Epithelial cell of proximal tubule (primary cell): ENCODE data around the gene MCOLN2. TPM values are rescaled to one million over a fixed set of nuclear protein-coding genes. Genes with fewer than 3 reads are reported as not detected.

Source experiments
- DNase-seq: peaks from one replicate; pipeline ENCODE4 v3.0.0-alpha.2; 2011; ENCODE audit warnings: low read depth
- H3K4me3 ChIP-seq: 2 replicates; pipeline ENCODE4 v1.5.1; 2011; ENCODE audit warnings: low read depth, mild to moderate bottlenecking, low read length
- total RNA-seq: library from RNA; depleted of rRNA; stranded (reverse); fragments of >200 nt; gene quantifications from 2 replicates; pipeline ENCODE4 v1.2.3, GENCODE V29; 2015
- TF ChIP-seq, protein P1 (sequence below): conservative IDR thresholded peaks from 2 replicates; pipeline ENCODE4 v1.5.1; 2012; ENCODE audit warnings: low read depth, mild to moderate bottlenecking, low read length

MCOLN2 gene
- total RNA-seq = 2.5 and 3.5 TPM in 2 replicates

DNA sequence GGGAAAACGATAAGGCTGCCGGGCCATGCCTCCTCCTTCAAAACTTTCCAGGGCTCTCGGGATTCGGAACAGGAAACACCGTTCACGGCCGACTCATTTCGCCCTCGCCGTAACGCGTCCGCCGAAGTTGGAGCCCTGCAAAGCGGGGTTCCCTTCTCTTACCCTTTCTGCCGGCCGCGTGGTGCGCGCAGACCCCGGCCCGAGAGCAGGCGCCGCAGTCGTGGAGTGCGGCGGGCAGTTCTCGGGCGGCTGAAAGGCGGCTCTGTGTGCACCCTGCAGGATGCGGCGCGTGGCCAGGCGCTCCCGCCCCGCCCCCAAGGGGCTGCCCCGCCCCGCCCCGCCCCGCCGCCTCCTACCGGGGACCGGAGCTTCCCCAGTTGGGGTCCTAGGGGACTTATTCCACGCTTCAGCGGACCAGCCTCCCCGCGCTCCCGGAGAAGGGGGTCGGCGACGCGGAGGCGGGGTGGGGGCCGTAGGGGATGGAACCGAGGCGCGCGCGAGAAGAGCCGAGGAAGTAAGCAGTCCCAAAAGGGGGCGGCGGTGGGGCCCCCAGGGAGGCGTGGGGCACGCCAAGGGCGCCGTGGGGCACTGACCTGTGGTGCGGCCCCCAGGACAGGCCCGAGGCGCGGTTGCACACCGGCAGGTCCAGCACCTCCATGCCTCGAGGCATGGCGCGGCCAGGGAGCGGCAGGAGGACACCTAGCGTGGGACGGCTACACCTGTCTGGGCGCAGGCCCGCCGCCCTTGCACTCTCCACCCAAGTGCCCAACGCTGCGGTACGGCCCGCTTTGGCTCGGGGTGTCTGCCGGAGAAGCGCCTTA, at the start of gene MCOLN2:
MCOLN2 (minus strand) TSS at position 268 of the 821 bp plus-strand sequence; CDS start at position 27, 241 bp downstream.
- H3K4me3 ChIP-seq = peak within 1 kb of the TSS; percentile 73
- TF ChIP-seq, protein P1, sequence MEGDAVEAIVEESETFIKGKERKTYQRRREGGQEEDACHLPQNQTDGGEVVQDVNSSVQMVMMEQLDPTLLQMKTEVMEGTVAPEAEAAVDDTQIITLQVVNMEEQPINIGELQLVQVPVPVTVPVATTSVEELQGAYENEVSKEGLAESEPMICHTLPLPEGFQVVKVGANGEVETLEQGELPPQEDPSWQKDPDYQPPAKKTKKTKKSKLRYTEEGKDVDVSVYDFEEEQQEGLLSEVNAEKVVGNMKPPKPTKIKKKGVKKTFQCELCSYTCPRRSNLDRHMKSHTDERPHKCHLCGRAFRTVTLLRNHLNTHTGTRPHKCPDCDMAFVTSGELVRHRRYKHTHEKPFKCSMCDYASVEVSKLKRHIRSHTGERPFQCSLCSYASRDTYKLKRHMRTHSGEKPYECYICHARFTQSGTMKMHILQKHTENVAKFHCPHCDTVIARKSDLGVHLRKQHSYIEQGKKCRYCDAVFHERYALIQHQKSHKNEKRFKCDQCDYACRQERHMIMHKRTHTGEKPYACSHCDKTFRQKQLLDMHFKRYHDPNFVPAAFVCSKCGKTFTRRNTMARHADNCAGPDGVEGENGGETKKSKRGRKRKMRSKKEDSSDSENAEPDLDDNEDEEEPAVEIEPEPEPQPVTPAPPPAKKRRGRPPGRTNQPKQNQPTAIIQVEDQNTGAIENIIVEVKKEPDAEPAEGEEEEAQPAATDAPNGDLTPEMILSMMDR = no peak
- no peak for DNase-seq

DNA sequence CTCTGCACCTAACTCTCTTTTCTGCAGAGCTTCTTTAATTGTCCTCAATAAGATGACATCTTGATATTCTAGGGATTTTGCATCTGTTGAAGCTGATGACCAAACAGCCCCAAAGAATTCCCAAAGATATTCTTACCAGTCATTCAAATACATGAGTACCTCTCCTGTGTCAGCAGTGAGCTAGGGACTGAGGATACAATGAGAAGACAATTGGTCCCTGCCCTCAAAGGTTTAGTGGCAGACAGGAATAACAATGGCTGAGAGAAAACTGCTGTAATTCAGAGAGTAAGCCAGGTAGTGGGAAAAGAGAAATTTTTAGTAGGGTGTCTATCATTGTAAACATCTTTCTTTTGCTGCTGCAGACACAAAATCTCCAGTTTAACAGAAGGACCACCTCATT, 45.5 kb upstream of the MCOLN2 start:
- TF ChIP-seq, protein P1 = no peak
- no peak for DNase-seq
- H3K4me3 ChIP-seq = no peak overlapping the region

DNA sequence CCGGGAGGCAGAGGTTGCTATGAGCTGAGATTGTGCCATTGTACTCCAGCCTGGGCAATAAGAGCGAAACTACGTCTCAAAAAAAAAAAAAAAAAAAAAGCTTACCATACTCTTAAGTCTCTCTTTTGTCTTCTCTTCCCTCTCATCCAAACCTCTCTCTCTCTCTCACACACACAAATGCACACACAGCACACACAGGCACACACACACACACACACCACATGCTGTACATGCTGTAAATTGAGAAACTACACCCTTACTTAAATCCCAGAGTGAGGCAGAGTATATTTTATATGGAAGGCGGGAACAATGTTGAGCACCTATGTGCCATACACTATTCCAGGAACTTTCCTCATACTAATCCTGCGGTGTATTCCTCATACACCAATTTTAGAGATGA, 44.9 kb upstream of the MCOLN2 start:
- TF ChIP-seq, protein P1 = no peak
- H3K4me3 ChIP-seq = no peak overlapping the region
- DNase-seq = no peak

DNA sequence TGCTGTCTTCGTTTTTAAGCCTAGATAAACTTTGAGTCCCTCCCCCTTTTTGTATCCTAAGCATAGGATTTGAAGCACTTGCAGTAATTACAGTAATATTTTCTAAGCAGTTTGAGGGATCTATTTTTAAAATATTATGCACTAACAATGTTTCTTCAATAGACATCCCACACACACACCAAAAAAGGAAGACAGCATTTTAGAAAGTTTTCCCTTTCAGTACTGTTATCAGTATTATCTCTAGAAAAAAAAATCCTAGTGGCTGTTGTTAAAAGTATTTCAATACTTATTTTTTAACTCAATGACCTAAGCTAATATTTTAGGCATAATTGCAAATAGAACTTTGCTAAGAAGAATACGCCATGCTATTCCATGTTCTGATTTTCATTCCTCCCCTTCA, 36.3 kb upstream of the MCOLN2 start:
- DNase-seq = no peak
- H3K4me3 ChIP-seq = no peak overlapping the region
- TF ChIP-seq, protein P1 = no peak

DNA sequence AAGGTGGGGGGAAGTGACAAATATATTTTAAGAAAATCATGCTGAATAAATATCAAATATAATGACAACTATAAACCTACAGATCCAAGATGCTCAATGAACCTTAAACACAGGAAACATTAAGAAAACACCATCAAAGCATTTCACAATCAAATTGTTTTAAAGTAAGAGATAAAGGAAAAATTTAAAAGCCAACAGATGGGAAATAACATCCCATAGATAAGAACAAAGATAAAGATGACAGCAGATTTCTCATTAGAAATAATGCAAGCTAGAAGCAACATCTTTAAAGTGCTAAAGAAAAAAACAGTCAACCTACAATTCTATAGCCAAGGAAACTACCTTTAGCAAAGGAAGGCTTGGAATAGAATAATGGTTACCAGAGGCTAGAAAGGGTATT, 33.6 kb upstream of the MCOLN2 start:
- H3K4me3 ChIP-seq = no peak overlapping the region
- TF ChIP-seq, protein P1 = no peak
- no peak for DNase-seq

DNA sequence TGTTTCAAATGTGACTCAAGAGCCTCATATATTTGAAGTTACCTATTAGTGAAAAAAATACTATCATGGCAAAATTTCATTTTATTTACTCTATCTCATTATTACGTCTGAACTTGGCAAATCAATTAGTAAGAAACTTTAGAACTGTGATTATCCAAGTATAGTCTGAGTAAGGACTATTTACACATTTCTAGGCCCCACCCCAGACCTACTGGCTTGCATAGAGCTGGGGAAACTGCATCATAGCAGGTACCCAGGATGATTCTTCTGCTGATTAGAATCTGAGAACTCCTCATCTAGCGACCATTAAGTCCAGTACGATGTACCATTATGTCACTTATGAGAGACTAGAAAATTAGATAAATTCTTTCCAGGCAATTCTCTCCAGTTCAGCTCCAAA, 31.2 kb upstream of the MCOLN2 start:
- TF ChIP-seq, protein P1 = no peak
- H3K4me3 ChIP-seq = no peak overlapping the region
- no peak for DNase-seq
